Thyroid gland (tissue), 4 donors: Measurements from ENCODE around the gene ZFP69B. TPM values are rescaled to one million over a fixed set of nuclear protein-coding genes. Genes with fewer than 3 reads are reported as not detected.

Experiments used
- DNase-seq, 2 donors: peaks; one replicate each; pipeline ENCODE4 v3.0.0-alpha.2; 2019
- H3K27ac ChIP-seq, 3 donors: fragments of 200-600 bp; sonication (generic); 1 replicate in 2 of 3; 2 replicates in 1 of 3; pipeline ENCODE4 v1.5.1; 2016 to 2019; ENCODE audit warnings: mild to moderate bottlenecking in 1 of 3, moderate library complexity in 1 of 3
- H3K27me3 ChIP-seq: fragments of 200-600 bp; sonication (generic); one replicate; pipeline ENCODE4 v1.5.1; 2019
- H3K36me3 ChIP-seq, 2 donors: fragments of 200-600 bp; sonication (generic); one replicate each; pipeline ENCODE4 v1.5.1; 2016 to 2019
- H3K4me1 ChIP-seq, 2 donors: fragments of 200-600 bp; sonication (generic); one replicate each; pipeline ENCODE4 v1.5.1; 2017 to 2019
- H3K4me3 ChIP-seq, 3 donors: fragments of 200-600 bp; sonication (generic); replicated peaks in 1 of 3; 1 replicate in 2 of 3; 2 replicates in 1 of 3; pipeline ENCODE4 v1.5.1; 2016; ENCODE audit warnings: mild to moderate bottlenecking in 1 of 3
- H3K9me3 ChIP-seq: fragments of 200-600 bp; sonication (generic); one replicate; pipeline ENCODE4 v1.5.1; 2017
- CTCF ChIP-seq, 6 experiments: fragments of 200-600 bp in 3 of 6; fragments of 450-650 bp in 3 of 6; sonication (generic) in 3 of 6; IDR thresholded peaks; one replicate each; pipeline ENCODE4 v1.5.1; 2016 to 2019; ENCODE audit warnings: antibody characterized with exemption in 6 of 6, mild to moderate bottlenecking in 2 of 6, inconsistent platforms in 1 of 6, moderate library complexity in 1 of 6
- POLR2A ChIP-seq, 2 donors: fragments of 450-650 bp; IDR thresholded peaks; one replicate each; pipeline ENCODE4 v1.6.1; 2017; ENCODE audit warnings: antibody characterized with exemption in 2 of 2, mild to moderate bottlenecking in 2 of 2, moderate library complexity in 1 of 2
- WGBS, 2 donors: methylation state at CpG; one replicate each; pipeline ENCODE4 v1.1.5; 2017; 5-methylcytosine and 5-hydroxymethylcytosine counted together
- intact Hi-C: fragments of 100-400 bp; cut with DNase I; formaldehyde crosslinking; loops from one replicate; pipeline ENCODE4 v1.15.1; 2023
- total RNA-seq, 4 donors: library from RNA; depleted of rRNA; stranded (reverse); fragments of >200 nt; gene quantifications; one replicate each; pipeline ENCODE4 v1.2.3, GENCODE V29; 2016

Gene ZFP69B
- 1 to 10 TPM in 1 of 4 donors, under 1 TPM in 1, not detected in 2; 0.40 to 1.0 TPM for total RNA-seq

GRCh38 chr1:40449684-40450494, at the start of gene ZFP69B:
ZFP69B (plus strand) TSS chr1:40450476; CDS start chr1:40450962, 486 bp downstream.
- Histone ChIP-seq H3K9me3 (no peaks in the 10 kb centered on the region), H3K4me1 (peaks cover 0 to 6% of the 10 kb centered on the region in 2 donors), H3K4me3 (peak within 1 kb of the TSS; percentile 29 to 61 (median 35)), H3K27ac (peak within 1 kb of the TSS; percentile 16 to 54 (median 16)), H3K36me3 (no peaks in the 10 kb centered on the region), H3K27me3 (no peaks in the 10 kb centered on the region)
- intact Hi-C loops, result no loop called here
- peak; percentile 90 to 92 for DNase-seq
- TF ChIP-seq POLR2A (IDR thresholded peaks at IDR 0.05) (peak in 1 of 2 donors; percentile 71), CTCF (IDR thresholded peaks at IDR 0.05) (no peak)
- 1% methylated on average over 27 to 31 of the region's 64 CpGs for WGBS, 2 donors

GRCh38 chr1:40401473-40402201, 48.6 kb upstream of the ZFP69B start:
- H3K36me3 ChIP-seq, result no peaks in the 10 kb centered on the region
- peaks cover 9 to 19% of the 10 kb centered on the region in 2 donors for H3K4me1 ChIP-seq
- H3K27ac ChIP-seq, result no peak overlapping the region
- intact Hi-C loops, result loop anchor here (10.0 kb wide), 1 partner anchor 67 kb away; no protein-coding TSS in a partner anchor
- no peak for DNase-seq
- no peaks in the 10 kb centered on the region for H3K27me3 ChIP-seq
- WGBS, 2 donors, result 87 to 89% methylated on average over 7 of the region's 7 CpGs
- no peak overlapping the region for H3K4me3 ChIP-seq
- no peaks in the 10 kb centered on the region for H3K9me3 ChIP-seq
- no peak for TF ChIP-seq CTCF (IDR thresholded peaks at IDR 0.05)
- no peak for TF ChIP-seq POLR2A (IDR thresholded peaks at IDR 0.05)

GRCh38 chr1:40404670-40405462, 45.4 kb upstream of the ZFP69B start:
- intact Hi-C loops, result loop anchor here (10.0 kb wide), 1 partner anchor 70 kb away; no protein-coding TSS in a partner anchor
- no peaks in the 10 kb centered on the region for H3K36me3 ChIP-seq
- WGBS, 2 donors, result 47 to 50% methylated on average over 11 of the region's 11 CpGs
- peak in 1 of 2 donors; percentile 34 for DNase-seq
- H3K4me3 ChIP-seq, result no peak overlapping the region
- peaks cover 2 to 4% of the 10 kb centered on the region in 2 donors for H3K4me1 ChIP-seq
- H3K27me3 ChIP-seq, result no peaks in the 10 kb centered on the region
- TF ChIP-seq CTCF (IDR thresholded peaks at IDR 0.05) (peak; percentile 73 to 87 (median 86)), POLR2A (IDR thresholded peaks at IDR 0.05) (no peak)
- no peaks in the 10 kb centered on the region for H3K9me3 ChIP-seq
- no peak overlapping the region for H3K27ac ChIP-seq

GRCh38 chr1:40405812-40406211, 44.5 kb upstream of the ZFP69B start:
- no peak for TF ChIP-seq CTCF (IDR thresholded peaks at IDR 0.05)
- TF ChIP-seq POLR2A (IDR thresholded peaks at IDR 0.05), result no peak
- Histone ChIP-seq H3K4me3 (no peak overlapping the region), H3K27ac (no peak overlapping the region), H3K9me3 (no peaks in the 10 kb centered on the region), H3K4me1 (peaks cover 0 to 2% of the 10 kb centered on the region in 2 donors), H3K27me3 (no peaks in the 10 kb centered on the region), H3K36me3 (no peaks in the 10 kb centered on the region)
- DNase-seq, result no peak
- 76 to 78% methylated on average over 4 of the region's 4 CpGs for WGBS, 2 donors
- intact Hi-C loops, result loop anchor here (10.0 kb wide), 1 partner anchor 71 kb away; no protein-coding TSS in a partner anchor
